Measurements from ENCODE around the gene NAALADL2.

NAALADL2 gene

GRCh38 chr3:174884776-174885568, 25.8 kb downstream of the NAALADL2 start:
- no peak for DNase-seq (ENCODE audit: low spot score)

- DNase-seq (ENCODE audit: low spot score): no peak
Measured at GRCh38 chr3:174891524-174892203, 32.5 kb downstream of the NAALADL2 start.

- DNase-seq (ENCODE audit: low spot score): no peak
Measured at GRCh38 chr3:174907027-174907426, 47.9 kb downstream of the NAALADL2 start.

- no peak for DNase-seq (ENCODE audit: low spot score)
Measured at GRCh38 chr3:174907628-174908407, 48.7 kb downstream of the NAALADL2 start.

GRCh38 chr3:174931473-174932353, 72.6 kb downstream of the NAALADL2 start:
- no peak for DNase-seq (ENCODE audit: low spot score)

GRCh38 chr3:174936590-174936989, 77.5 kb downstream of the NAALADL2 start:
- no peak for DNase-seq (ENCODE audit: low spot score)

GRCh38 chr3:174937478-174937877, 78.3 kb downstream of the NAALADL2 start:
- DNase-seq (ENCODE audit: low spot score): no peak

GRCh38 chr3:174938102-174938501, 79.0 kb downstream of the NAALADL2 start:
- DNase-seq (ENCODE audit: low spot score): no peak

GRCh38 chr3:174940151-174940550, 81.0 kb downstream of the NAALADL2 start:
- no peak for DNase-seq (ENCODE audit: low spot score)

- DNase-seq (ENCODE audit: low spot score): no peak
Measured at GRCh38 chr3:174945276-174945675, 86.1 kb downstream of the NAALADL2 start.

GRCh38 chr3:174945951-174946350, 86.8 kb downstream of the NAALADL2 start:
- DNase-seq (ENCODE audit: low spot score): no peak

GRCh38 chr3:174949523-174949922, 90.4 kb downstream of the NAALADL2 start:
- no peak for DNase-seq (ENCODE audit: low spot score)

- DNase-seq (ENCODE audit: low spot score): no peak
Measured at GRCh38 chr3:174951034-174951433, 91.9 kb downstream of the NAALADL2 start.

- DNase-seq (ENCODE audit: low spot score): no peak
Measured at GRCh38 chr3:174951498-174952005, 92.4 kb downstream of the NAALADL2 start.

- DNase-seq (ENCODE audit: low spot score): no peak
Measured at GRCh38 chr3:174953068-174953467, 93.9 kb downstream of the NAALADL2 start.

GRCh38 chr3:174955513-174956016, 96.4 kb downstream of the NAALADL2 start:
- no peak for DNase-seq (ENCODE audit: low spot score)

- no peak for DNase-seq (ENCODE audit: low spot score)
Measured at GRCh38 chr3:174957081-174957480, 97.9 kb downstream of the NAALADL2 start.

- DNase-seq (ENCODE audit: low spot score): no peak
Measured at GRCh38 chr3:174957551-174958001, 98.4 kb downstream of the NAALADL2 start.

GRCh38 chr3:174958671-174959328, 99.7 kb downstream of the NAALADL2 start:
- no peak for DNase-seq (ENCODE audit: low spot score)

GRCh38 chr3:174959556-174960065, 100.5 kb downstream of the NAALADL2 start:
- DNase-seq (ENCODE audit: low spot score): no peak
